NT2/D1 (cell line): ENCODE data around the gene C12orf54.

Experiments used
- SUZ12 ChIP-seq: IDR thresholded peaks from 2 replicates; pipeline ENCODE4 v1.6.1; 2011; ENCODE audit not compliant: insufficient read length, insufficient read depth; ENCODE audit errors: extremely low read depth
- YY1 ChIP-seq: IDR thresholded peaks from 2 replicates; pipeline ENCODE4 v1.6.1; 2011; ENCODE audit not compliant: insufficient read length, insufficient read depth
- ZNF274 ChIP-seq: IDR thresholded peaks from 2 replicates; pipeline ENCODE4 v1.6.1; 2011; ENCODE audit warnings: mild to moderate bottlenecking, low read depth, low read length

GRCh38 chr12:48473061-48473460 lies 9.2 kb upstream of the C12orf54 start:
- TF ChIP-seq SUZ12 = no peak
- TF ChIP-seq ZNF274 = no peak
- no peak for TF ChIP-seq YY1
